HCT116 (cell line): ENCODE measurements around the gene CAPZB. TPM values are rescaled to one million over a fixed set of nuclear protein-coding genes. Genes with fewer than 3 reads are reported as not detected.
A peak's percentile ranks its signal among the peaks of the same experiment; 100 is the strongest.

ENCODE experiments used
- ATAC-seq: fragments of 200-7000 bp; cut with Tn5 transposase; 2 replicates; pipeline ENCODE4 v1.9.1; 2020; ENCODE audit warnings: mild to moderate bottlenecking, moderate library complexity
- BruUV-seq: library from RNA; stranded (reverse); fragments of 400-500 nt; replicated peaks from 2 replicates; lab custom pipeline; 2021; lab: Mats Ljungman, UMichigan
- CTCF ChIA-PET: fragments of 300-600 bp; sonication (Branson Sonifier 250); formaldehyde crosslinking; loops from one replicate; lab custom pipeline; 2021; ENCODE audit warnings: antibody characterized with exemption; lab: Charles Lee
- POLR2A ChIA-PET: fragments of 300-600, 350-600 bp; sonication (Branson Sonifier 250); formaldehyde crosslinking; loops from one replicate; lab custom pipeline; 2021; ENCODE audit warnings: antibody characterized with exemption; lab: Charles Lee
- RAD21 ChIA-PET, 2 experiments: fragments of 300-600 bp; sonication (Branson Sonifier 250); formaldehyde crosslinking; loops; one replicate each; lab custom pipeline; 2023; ENCODE audit warnings: low total read pairs in 2 of 2; ENCODE audit not compliant: uncharacterized antibody in 2 of 2, unreplicated experiment in 2 of 2, low non-redundant PET in 1 of 2; lab: Charles Lee
- DNase-seq: peaks from one replicate; pipeline ENCODE4 v3.0.0-alpha.2; 2010; ENCODE audit warnings: low read depth, low spot score
- H2AFZ ChIP-seq: fragments of 200-600 bp; shearing (Covaris generic), sonication (generic); 2 replicates; pipeline ENCODE4 v1.6.1; 2017; ENCODE audit warnings: low read depth, mixed run types, mixed read lengths, antibody characterized with exemption, low read length; ENCODE audit not compliant: poor library complexity, severe bottlenecking
- H3K27ac ChIP-seq: 2 replicates; pipeline ENCODE4 v1.5.1; 2012; ENCODE audit warnings: low read depth, low read length
- H3K27me3 ChIP-seq: fragments of 200-600 bp; sonication (generic); 2 replicates; pipeline ENCODE4 v1.6.1; 2016; ENCODE audit warnings: mixed run types, low read length, mixed read lengths; ENCODE audit not compliant: insufficient read depth
- H3K36me3 ChIP-seq, 2 experiments: fragments of 200-500 bp in 1 of 2; fragments of 200-600 bp in 1 of 2; sonication (Bioruptor generic) in 1 of 2; sonication (generic) in 1 of 2; 2 replicates each; pipeline versions ENCODE4 v1.5.1 to v1.6.1; 2014 to 2016; ENCODE audit warnings: low read length in 2 of 2, inconsistent platforms in 1 of 2, mixed read lengths in 1 of 2, mixed run types in 1 of 2; ENCODE audit not compliant: insufficient read depth in 2 of 2, control insufficient read depth in 1 of 2
- H3K4me1 ChIP-seq, 2 experiments: fragments of 200-600 bp in 1 of 2; sonication (generic) in 1 of 2; 2 replicates each; pipeline versions ENCODE4 v1.5.1 to v1.6.1; 2012 to 2017; ENCODE audit warnings: low read length in 2 of 2, inconsistent platforms in 1 of 2, mild to moderate bottlenecking in 1 of 2, mixed read lengths in 1 of 2, mixed run types in 1 of 2, moderate library complexity in 1 of 2; ENCODE audit not compliant: insufficient read depth in 2 of 2, control insufficient read depth in 1 of 2
- H3K4me2 ChIP-seq: fragments of 200-600 bp; sonication (generic); 2 replicates; pipeline ENCODE4 v1.6.1; 2017; ENCODE audit warnings: mixed run types, low read length, mixed read lengths
- H3K4me3 ChIP-seq, 2 experiments: fragments of 200-600 bp in 1 of 2; sonication (generic) in 1 of 2; replicated peaks in 1 of 2; 2 replicates each; pipeline ENCODE4 v1.5.1; 2011 to 2016; ENCODE audit warnings: low read length in 2 of 2, control low read depth in 1 of 2, low read depth in 1 of 2, mild to moderate bottlenecking in 1 of 2, mixed read lengths in 1 of 2, mixed run types in 1 of 2
- H3K79me2 ChIP-seq: fragments of 200-600 bp; sonication (generic); 2 replicates; pipeline ENCODE4 v1.6.1; 2017; ENCODE audit warnings: mild to moderate bottlenecking, mixed run types, low read length, moderate library complexity, mixed read lengths; ENCODE audit not compliant: insufficient read depth
- H3K9ac ChIP-seq: fragments of 200-600 bp; sonication (generic); 2 replicates; pipeline ENCODE4 v1.6.1; 2016; ENCODE audit warnings: low read length, mixed read lengths
- H3K9me2 ChIP-seq: fragments of 200-600 bp; sonication (generic), shearing (Covaris generic); 2 replicates; pipeline ENCODE4 v1.6.1; 2017; ENCODE audit warnings: mixed run types, mild to moderate bottlenecking, moderate library complexity; ENCODE audit not compliant: insufficient read depth
- H3K9me3 ChIP-seq, 2 experiments: fragments of 200-500 bp in 1 of 2; fragments of 200-600 bp in 1 of 2; sonication (Bioruptor generic) in 1 of 2; sonication (generic) in 1 of 2; 2 replicates each; pipeline ENCODE4 v1.6.1; 2014 to 2017; ENCODE audit warnings: low read length in 2 of 2, mixed read lengths in 2 of 2, inconsistent platforms in 1 of 2, low read depth in 1 of 2, mild to moderate bottlenecking in 1 of 2, mixed run types in 1 of 2, moderate library complexity in 1 of 2; ENCODE audit not compliant: control insufficient read depth in 1 of 2, insufficient read depth in 1 of 2
- H4K20me1 ChIP-seq: fragments of 200-600 bp; sonication (generic), shearing (Covaris generic); 2 replicates; pipeline ENCODE4 v1.6.1; 2017; ENCODE audit warnings: mixed run types, mild to moderate bottlenecking, moderate library complexity; ENCODE audit not compliant: insufficient read depth
- CBX3 ChIP-seq: IDR thresholded peaks from 2 replicates; pipeline ENCODE4 v1.6.1; 2012; ENCODE audit warnings: low read depth
- CEBPB ChIP-seq: IDR thresholded peaks from 2 replicates; pipeline ENCODE4 v1.6.1; 2012; ENCODE audit warnings: low read depth
- EGR1 ChIP-seq: IDR thresholded peaks from 2 replicates; pipeline ENCODE4 v1.6.1; 2012; ENCODE audit warnings: low read depth
- ELF1 ChIP-seq: IDR thresholded peaks from 2 replicates; pipeline ENCODE4 v1.6.1; 2012; ENCODE audit warnings: low read depth, borderline replicate concordance
- EZH2 ChIP-seq: fragments of 200-600 bp; sonication (generic); IDR thresholded peaks from 2 replicates; pipeline ENCODE4 v1.6.1; 2017; ENCODE audit warnings: antibody characterized with exemption, mixed run types
- EZH2phosphoT487 ChIP-seq: fragments of 200-600 bp; IDR thresholded peaks from 2 replicates; pipeline ENCODE4 v1.6.1; 2018; ENCODE audit warnings: antibody characterized with exemption, borderline replicate concordance
- FOSL1 ChIP-seq: IDR thresholded peaks from 2 replicates; pipeline ENCODE4 v1.6.1; 2012; ENCODE audit warnings: low read depth
- JUND ChIP-seq: IDR thresholded peaks from 2 replicates; pipeline ENCODE4 v1.6.1; 2012
- MAX ChIP-seq: IDR thresholded peaks from 2 replicates; pipeline ENCODE4 v1.6.1; 2012
- POLR2A ChIP-seq: IDR thresholded peaks from 2 replicates; pipeline ENCODE4 v1.7.0; 2011; ENCODE audit warnings: borderline replicate concordance; ENCODE audit not compliant: insufficient read depth, insufficient read length; ENCODE audit errors: extremely low read depth
- POLR2AphosphoS5 ChIP-seq: IDR thresholded peaks from 2 replicates; pipeline ENCODE4 v1.6.1; 2011; ENCODE audit warnings: mild to moderate bottlenecking, low read depth, low read length, moderate library complexity
- RAD21 ChIP-seq: IDR thresholded peaks from 2 replicates; pipeline ENCODE4 v1.6.1; 2012; ENCODE audit warnings: low read depth, mild to moderate bottlenecking
- SIN3A ChIP-seq: IDR thresholded peaks from 2 replicates; pipeline ENCODE4 v1.6.1; 2012; ENCODE audit warnings: low read depth
- SP1 ChIP-seq: IDR thresholded peaks from 2 replicates; pipeline ENCODE4 v1.6.1; 2012; ENCODE audit warnings: low read depth
- SRF ChIP-seq: IDR thresholded peaks from 2 replicates; pipeline ENCODE4 v1.6.1; 2012; ENCODE audit warnings: low read depth
- TCF7L2 ChIP-seq: IDR thresholded peaks from 2 replicates; pipeline ENCODE4 v1.7.0; 2011; ENCODE audit warnings: borderline replicate concordance, inconsistent platforms; ENCODE audit not compliant: insufficient read depth, insufficient read length; ENCODE audit errors: extremely low read depth
- YY1 ChIP-seq: IDR thresholded peaks from 2 replicates; pipeline ENCODE4 v1.6.1; 2011; ENCODE audit warnings: low read length, low read depth, moderate library complexity, mild to moderate bottlenecking; ENCODE audit not compliant: insufficient replicate concordance; ENCODE audit errors: extremely low read depth
- ZFX ChIP-seq: fragments of 450-650 bp; IDR thresholded peaks from 2 replicates; pipeline ENCODE4 v1.6.1; 2017
- intact Hi-C: fragments of 100-400 bp; cut with micrococcal nuclease; formaldehyde crosslinking; loops from 2 replicates; pipeline ENCODE4 v1.10.0; 2022
- total RNA-seq: library from RNA; stranded (reverse); gene quantifications from one replicate; pipeline ENCODE4 v1.2.1, GENCODE V29; 2021; ENCODE audit not compliant: unreplicated experiment
- TF ChIP-seq, protein P1 (sequence below): IDR thresholded peaks from 2 replicates; pipeline ENCODE4 v1.6.1; 2012
- TF ChIP-seq, protein P2 (sequence below): IDR thresholded peaks from 2 replicates; pipeline ENCODE4 v1.6.1; 2012; ENCODE audit warnings: low read depth

CAPZB gene
- total RNA-seq, 1 experiment from 2014 or later: 203 TPM

GRCh38 chr1:19483261-19483660 is 2.1 kb downstream of the CAPZB start:
- Histone ChIP-seq H3K4me1 (peaks cover 11 to 23% of the 10 kb centered on the region in 2 experiments; a peak in 3 of 4 replicates), H3K36me3 (no peaks in the 10 kb centered on the region), H3K27ac (no peak overlapping the region), H2AFZ (no peak overlapping the region), H3K4me3 (peak overlapping the region in 1 of 2 experiments; percentile 92; a peak in 1 of 4 replicates), H3K27me3 (no peaks in the 10 kb centered on the region), H3K4me2 (peak overlapping the region; percentile 99), H3K9me3 (no peaks in the 10 kb centered on the region), H3K9me2 (no peaks in the 10 kb centered on the region), H4K20me1 (no peaks in the 10 kb centered on the region), H3K9ac (no peak overlapping the region), H3K79me2 (peaks cover 82% of the 10 kb centered on the region)
- no peak for DNase-seq
- TF ChIP-seq POLR2AphosphoS5 (no peak), CBX3 (no peak), SIN3A (no peak), RAD21 (no peak), CEBPB (no peak), SRF (no peak), EZH2phosphoT487 (no peak)
- TF ChIP-seq, protein P1, sequence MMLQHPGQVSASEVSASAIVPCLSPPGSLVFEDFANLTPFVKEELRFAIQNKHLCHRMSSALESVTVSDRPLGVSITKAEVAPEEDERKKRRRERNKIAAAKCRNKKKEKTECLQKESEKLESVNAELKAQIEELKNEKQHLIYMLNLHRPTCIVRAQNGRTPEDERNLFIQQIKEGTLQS: no peak
- no peak for ATAC-seq
- BruUV-seq: TSS peak; percentile 28
- intact Hi-C loops: loop anchor here (5.0 kb wide), 1 partner anchor 114 kb away; a partner anchor contains a TSS
- ChIA-PET RAD21 (no interaction called here), CTCF (interaction anchor here (1.2 kb wide), 1 partner anchor 99 kb away, joined by 4 read pairs; no protein-coding TSS in a partner anchor), POLR2A (no interaction called here)

- Histone ChIP-seq H4K20me1 (peaks cover 6% of the 10 kb centered on the region; the same call in 1 of the 2 replicates), H3K27me3 (no peaks in the 10 kb centered on the region), H3K9ac (no peak overlapping the region), H2AFZ (no peak overlapping the region), H3K4me3 (no peak overlapping the region), H3K36me3 (no peaks in the 10 kb centered on the region), H3K4me2 (no peak overlapping the region), H3K9me3 (no peaks in the 10 kb centered on the region), H3K9me2 (no peaks in the 10 kb centered on the region), H3K27ac (no peak overlapping the region), H3K4me1 (peaks cover 10 to 17% of the 10 kb centered on the region in 2 experiments; a peak in 3 of 4 replicates), H3K79me2 (peaks cover 95% of the 10 kb centered on the region)
- ChIA-PET CTCF (no interaction called here), RAD21 (no interaction called here), POLR2A (no interaction called here)
- no peak for ATAC-seq
- TF ChIP-seq POLR2A: no peak
- no peak for TF ChIP-seq ZFX
- no peak for TF ChIP-seq SRF
- TF ChIP-seq CBX3: no peak
- no peak for TF ChIP-seq EGR1
- TF ChIP-seq TCF7L2: no peak
- no peak for TF ChIP-seq EZH2
- TF ChIP-seq, protein P2, sequence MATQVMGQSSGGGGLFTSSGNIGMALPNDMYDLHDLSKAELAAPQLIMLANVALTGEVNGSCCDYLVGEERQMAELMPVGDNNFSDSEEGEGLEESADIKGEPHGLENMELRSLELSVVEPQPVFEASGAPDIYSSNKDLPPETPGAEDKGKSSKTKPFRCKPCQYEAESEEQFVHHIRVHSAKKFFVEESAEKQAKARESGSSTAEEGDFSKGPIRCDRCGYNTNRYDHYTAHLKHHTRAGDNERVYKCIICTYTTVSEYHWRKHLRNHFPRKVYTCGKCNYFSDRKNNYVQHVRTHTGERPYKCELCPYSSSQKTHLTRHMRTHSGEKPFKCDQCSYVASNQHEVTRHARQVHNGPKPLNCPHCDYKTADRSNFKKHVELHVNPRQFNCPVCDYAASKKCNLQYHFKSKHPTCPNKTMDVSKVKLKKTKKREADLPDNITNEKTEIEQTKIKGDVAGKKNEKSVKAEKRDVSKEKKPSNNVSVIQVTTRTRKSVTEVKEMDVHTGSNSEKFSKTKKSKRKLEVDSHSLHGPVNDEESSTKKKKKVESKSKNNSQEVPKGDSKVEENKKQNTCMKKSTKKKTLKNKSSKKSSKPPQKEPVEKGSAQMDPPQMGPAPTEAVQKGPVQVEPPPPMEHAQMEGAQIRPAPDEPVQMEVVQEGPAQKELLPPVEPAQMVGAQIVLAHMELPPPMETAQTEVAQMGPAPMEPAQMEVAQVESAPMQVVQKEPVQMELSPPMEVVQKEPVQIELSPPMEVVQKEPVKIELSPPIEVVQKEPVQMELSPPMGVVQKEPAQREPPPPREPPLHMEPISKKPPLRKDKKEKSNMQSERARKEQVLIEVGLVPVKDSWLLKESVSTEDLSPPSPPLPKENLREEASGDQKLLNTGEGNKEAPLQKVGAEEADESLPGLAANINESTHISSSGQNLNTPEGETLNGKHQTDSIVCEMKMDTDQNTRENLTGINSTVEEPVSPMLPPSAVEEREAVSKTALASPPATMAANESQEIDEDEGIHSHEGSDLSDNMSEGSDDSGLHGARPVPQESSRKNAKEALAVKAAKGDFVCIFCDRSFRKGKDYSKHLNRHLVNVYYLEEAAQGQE: no peak
- no peak for TF ChIP-seq YY1
- TF ChIP-seq JUND: no peak
- TF ChIP-seq FOSL1: no peak
- TF ChIP-seq MAX: no peak
- no peak for TF ChIP-seq ELF1
- no peak for TF ChIP-seq EZH2phosphoT487
- TF ChIP-seq SP1: no peak
- no TSS peak for BruUV-seq
- DNase-seq: no peak
- intact Hi-C loops: loop anchor here (5.0 kb wide), 1 partner anchor 115 kb away; a partner anchor contains a TSS
These were observed 3.4 kb downstream of the CAPZB start for GRCh38 chr1:19481826-19482398.
